AG09309 (cell line): Measurements from ENCODE around the gene SPEN.

ENCODE experiments used
- DNase-seq: peaks from one replicate; pipeline ENCODE4 v3.0.0-alpha.2; 2010; ENCODE audit warnings: low read depth
- H3K4me3 ChIP-seq: 2 replicates; pipeline ENCODE4 v1.5.1; 2011; ENCODE audit warnings: mild to moderate bottlenecking, low read depth, low read length, moderate library complexity; ENCODE audit not compliant: control insufficient read depth
- TF ChIP-seq, protein P1 (sequence below): IDR thresholded peaks from 2 replicates; pipeline ENCODE4 v1.5.1; 2011; ENCODE audit warnings: mild to moderate bottlenecking, low read depth, low read length, inconsistent platforms; ENCODE audit not compliant: insufficient read depth, control insufficient read depth; ENCODE audit errors: missing control alignments

SPEN gene

DNA sequence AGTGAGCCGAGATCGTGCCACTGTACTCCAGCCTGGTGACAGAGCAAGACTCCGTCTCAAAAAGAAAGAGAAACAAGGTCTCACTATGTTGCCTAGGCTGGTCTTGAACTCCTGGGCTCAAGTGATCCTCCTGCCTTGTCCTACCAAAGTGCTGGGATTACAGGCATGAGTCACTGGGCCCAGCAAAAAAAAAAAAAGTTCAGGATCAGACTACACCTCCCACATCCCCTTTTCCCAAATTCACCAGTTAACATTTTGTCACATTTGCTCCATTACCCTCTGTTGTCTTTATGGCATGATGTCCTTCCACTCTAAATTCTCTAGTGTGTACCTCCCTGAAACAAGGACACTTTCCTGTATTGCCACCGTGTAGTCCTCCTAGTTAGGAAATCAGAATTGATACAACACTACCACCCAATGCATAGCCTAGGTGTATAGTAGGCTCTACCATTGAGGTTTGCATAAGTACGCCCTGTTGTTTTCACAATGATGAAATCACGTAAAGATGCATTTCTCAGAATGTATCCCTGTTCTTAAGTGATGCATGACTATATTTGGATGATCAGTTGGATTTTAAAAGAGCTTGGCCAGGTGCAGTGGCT, 10.7 kb downstream of the SPEN start:
- H3K4me3 ChIP-seq = no peak overlapping the region
- no peak for DNase-seq
- TF ChIP-seq, protein P1, sequence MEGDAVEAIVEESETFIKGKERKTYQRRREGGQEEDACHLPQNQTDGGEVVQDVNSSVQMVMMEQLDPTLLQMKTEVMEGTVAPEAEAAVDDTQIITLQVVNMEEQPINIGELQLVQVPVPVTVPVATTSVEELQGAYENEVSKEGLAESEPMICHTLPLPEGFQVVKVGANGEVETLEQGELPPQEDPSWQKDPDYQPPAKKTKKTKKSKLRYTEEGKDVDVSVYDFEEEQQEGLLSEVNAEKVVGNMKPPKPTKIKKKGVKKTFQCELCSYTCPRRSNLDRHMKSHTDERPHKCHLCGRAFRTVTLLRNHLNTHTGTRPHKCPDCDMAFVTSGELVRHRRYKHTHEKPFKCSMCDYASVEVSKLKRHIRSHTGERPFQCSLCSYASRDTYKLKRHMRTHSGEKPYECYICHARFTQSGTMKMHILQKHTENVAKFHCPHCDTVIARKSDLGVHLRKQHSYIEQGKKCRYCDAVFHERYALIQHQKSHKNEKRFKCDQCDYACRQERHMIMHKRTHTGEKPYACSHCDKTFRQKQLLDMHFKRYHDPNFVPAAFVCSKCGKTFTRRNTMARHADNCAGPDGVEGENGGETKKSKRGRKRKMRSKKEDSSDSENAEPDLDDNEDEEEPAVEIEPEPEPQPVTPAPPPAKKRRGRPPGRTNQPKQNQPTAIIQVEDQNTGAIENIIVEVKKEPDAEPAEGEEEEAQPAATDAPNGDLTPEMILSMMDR = no peak

DNA sequence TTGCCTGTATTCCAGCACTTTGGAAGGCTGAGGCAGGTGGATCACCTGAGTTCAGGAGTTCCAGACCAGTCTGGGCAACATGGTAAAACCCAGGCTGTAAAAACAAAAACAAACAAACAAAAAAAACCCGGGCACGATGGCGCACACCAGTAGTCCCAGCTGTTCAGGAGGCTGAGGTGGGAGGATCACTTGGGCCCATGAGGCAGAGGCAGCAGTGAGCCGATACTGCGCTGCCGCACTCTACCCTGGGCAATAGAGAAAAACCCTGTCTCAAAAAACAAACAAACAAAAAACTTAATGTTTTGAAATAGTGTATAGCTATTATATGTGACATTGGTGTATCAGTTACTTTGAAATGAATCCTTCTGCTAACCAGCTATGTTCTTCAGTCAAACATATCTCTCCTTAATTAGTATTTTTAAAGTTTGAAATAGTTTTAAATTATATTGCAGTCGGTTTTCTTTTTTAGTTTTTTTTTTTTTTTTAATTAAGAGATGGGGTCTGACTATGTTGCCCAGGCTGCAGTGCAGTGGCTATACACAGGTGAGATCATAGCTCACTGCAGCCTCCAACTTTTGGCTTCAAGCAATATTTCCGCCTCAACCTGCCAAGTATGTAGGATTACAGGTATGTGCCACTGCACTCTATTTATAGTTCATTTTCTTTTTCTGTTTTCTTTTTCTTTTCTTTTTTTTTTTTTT, 11.3 kb downstream of the SPEN start:
- H3K4me3 ChIP-seq = no peak overlapping the region
- DNase-seq = no peak
- TF ChIP-seq, protein P1 = no peak

DNA sequence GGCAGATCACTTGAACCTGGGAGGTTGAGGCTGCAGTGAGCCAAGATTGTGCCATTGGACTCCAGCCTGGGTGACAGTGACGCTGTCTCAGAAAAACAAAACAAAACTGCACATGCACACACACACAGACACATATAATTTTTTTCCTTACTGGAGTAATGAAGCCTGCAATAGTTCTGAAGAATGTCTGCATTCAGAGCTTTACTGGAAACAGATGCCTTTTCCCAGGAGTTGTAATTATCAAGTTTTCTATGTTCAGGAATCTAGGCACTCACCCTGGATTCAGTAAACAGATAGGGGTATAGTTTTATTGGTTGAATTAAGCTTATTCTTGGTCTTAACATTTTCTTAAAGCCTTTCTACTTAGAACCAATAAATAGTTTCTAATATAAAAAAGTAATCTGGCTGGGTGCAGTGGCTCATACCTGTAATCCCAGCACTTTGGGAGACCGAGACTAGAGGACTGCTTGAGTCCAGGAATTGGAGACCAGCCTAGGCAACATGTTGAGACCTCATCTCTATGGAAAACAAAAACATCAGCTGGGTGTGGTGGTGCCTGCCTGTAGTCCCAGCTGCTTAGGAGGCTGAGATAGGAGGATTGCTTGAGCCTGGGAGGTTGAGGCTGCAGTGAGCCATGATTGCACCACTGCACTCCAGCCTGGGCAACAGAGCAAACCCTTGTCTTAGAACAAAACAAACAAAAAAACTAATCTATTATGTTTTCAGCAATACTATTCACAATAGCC, 15.8 kb downstream of the SPEN start:
- no peak overlapping the region for H3K4me3 ChIP-seq
- TF ChIP-seq, protein P1 = no peak

DNA sequence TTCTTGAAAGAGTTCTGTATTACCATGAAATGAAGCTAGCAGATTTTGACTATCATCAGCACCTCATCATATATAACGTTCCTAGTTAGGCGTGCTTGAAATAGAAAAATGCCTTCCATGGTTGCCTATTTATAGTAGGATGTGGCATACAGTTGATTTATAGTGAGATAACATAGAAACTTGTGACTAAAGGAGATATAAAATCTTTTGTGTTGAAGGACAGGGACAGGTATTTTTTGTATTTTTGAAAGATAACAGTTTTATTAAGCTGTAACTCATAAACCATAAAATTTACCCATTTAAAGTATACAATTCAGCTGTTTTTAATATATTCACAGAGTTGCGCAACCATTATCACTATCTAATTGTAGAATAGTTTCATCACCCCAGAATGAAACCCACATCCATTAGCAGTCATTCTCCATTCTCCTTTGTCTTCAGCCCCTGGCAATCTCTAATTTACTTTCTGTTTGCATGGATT, 19.3 kb downstream of the SPEN start:
- no peak for DNase-seq
- TF ChIP-seq, protein P1 = no peak
- no peak overlapping the region for H3K4me3 ChIP-seq

More for the DNA sequence above, 15.8 kb downstream of the SPEN start:
- no peak for DNase-seq

DNA sequence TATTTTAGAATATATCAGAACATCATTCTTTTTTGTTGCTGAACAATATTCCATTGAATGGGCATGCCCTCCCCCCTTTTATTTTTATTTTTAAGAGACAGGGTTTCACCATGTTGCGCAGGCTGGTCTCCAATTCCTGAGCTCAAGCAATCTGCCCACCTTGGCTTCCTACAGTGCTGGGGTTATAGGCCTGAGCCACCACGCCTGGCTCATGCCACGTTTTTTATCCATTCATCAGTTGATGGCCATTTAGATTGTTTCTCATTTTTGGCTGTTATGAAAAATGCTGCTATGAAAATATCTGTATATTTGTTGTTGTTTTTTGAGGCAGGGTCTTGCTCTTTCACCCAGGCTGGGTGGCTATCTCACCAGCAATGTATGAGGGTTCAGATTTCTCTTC, 19.8 kb downstream of the SPEN start:
- DNase-seq = no peak
- TF ChIP-seq, protein P1 = no peak
- no peak overlapping the region for H3K4me3 ChIP-seq

DNA sequence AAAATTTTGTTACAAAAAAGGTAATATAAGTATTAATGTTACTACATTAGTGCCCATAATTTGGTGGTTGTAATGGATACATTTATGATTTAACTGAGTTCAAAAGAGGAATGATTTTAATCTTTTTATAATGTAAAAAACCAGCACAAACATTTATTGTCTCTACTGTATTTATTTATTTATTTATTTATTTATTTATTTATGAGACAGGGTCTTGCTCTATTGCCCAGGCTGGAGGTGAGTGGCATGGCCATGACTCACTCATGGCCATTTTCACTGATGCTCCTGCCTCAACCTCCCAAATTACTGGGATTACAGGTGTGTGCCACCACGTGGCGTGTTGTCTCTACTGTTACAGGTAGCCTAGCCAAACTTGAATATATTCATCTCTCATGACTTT, 21.9 kb downstream of the SPEN start:
- DNase-seq = no peak
- no peak overlapping the region for H3K4me3 ChIP-seq
- TF ChIP-seq, protein P1 = no peak
